Stimulated activated CD4-positive, alpha-beta T cell treated with anti-CD3 and anti-CD28 coated beads, Interleukin-2, amount 100 ng/mL, for 48 hours (primary cell): ENCODE results near the gene SEMA3A.
"Not testable (repeated sequence)": the region's sequence is repeated elsewhere in the genome, so short reads cannot be mapped to it uniquely, and the experiment has no call there.

Experiments used
- DNase-seq, 2 donors: peaks; one replicate each; pipeline ENCODE4 v3.0.0-alpha.2; 2020

SEMA3A gene

GRCh38 chr7:84058311-84059076 lies 136.1 kb downstream of the SEMA3A start:
- no peak for DNase-seq

GRCh38 chr7:84057576-84057975 lies 137.0 kb downstream of the SEMA3A start:
- DNase-seq, result no peak

GRCh38 chr7:84055904-84056605 lies 138.5 kb downstream of the SEMA3A start:
- DNase-seq, result no peak

GRCh38 chr7:84055199-84055598 lies 139.4 kb downstream of the SEMA3A start:
- DNase-seq, result not testable (repeated sequence)

- DNase-seq, result no peak
Measured at GRCh38 chr7:84049071-84049836, 145.3 kb downstream of the SEMA3A start.

GRCh38 chr7:84047085-84047484 lies 147.5 kb downstream of the SEMA3A start:
- DNase-seq, result no peak

- no peak for DNase-seq
Measured at GRCh38 chr7:84044834-84045233, 149.8 kb downstream of the SEMA3A start.

- DNase-seq, result no peak
Measured at GRCh38 chr7:84043661-84044191, 150.9 kb downstream of the SEMA3A start.

GRCh38 chr7:84042110-84042539 lies 152.5 kb downstream of the SEMA3A start:
- DNase-seq, result no peak

GRCh38 chr7:84041649-84042048 lies 152.9 kb downstream of the SEMA3A start:
- DNase-seq, result no peak

GRCh38 chr7:84040355-84040754 lies 154.2 kb downstream of the SEMA3A start:
- DNase-seq, result no peak

GRCh38 chr7:84039432-84039831 lies 155.2 kb downstream of the SEMA3A start:
- DNase-seq, result no peak

- DNase-seq, result no peak
Measured at GRCh38 chr7:84027678-84028077, 166.9 kb downstream of the SEMA3A start.

GRCh38 chr7:84025332-84025927 lies 169.2 kb downstream of the SEMA3A start:
- DNase-seq, result no peak

- no peak for DNase-seq
Measured at GRCh38 chr7:84022684-84023308, 171.8 kb downstream of the SEMA3A start.

GRCh38 chr7:84022009-84022408 lies 172.6 kb downstream of the SEMA3A start:
- DNase-seq, result no peak

- no peak for DNase-seq
Measured at GRCh38 chr7:84021292-84021908, 173.2 kb downstream of the SEMA3A start.

- DNase-seq, result no peak
Measured at GRCh38 chr7:84017651-84018050, 176.9 kb downstream of the SEMA3A start.

- no peak for DNase-seq
Measured at GRCh38 chr7:84013616-84014240, 180.9 kb downstream of the SEMA3A start.

- no peak for DNase-seq
Measured at GRCh38 chr7:84009782-84010181, 184.8 kb downstream of the SEMA3A start.

- no peak for DNase-seq
Measured at GRCh38 chr7:84009051-84009450, 185.5 kb downstream of the SEMA3A start.
